ENCODE results near the gene CDH4.

DNA sequence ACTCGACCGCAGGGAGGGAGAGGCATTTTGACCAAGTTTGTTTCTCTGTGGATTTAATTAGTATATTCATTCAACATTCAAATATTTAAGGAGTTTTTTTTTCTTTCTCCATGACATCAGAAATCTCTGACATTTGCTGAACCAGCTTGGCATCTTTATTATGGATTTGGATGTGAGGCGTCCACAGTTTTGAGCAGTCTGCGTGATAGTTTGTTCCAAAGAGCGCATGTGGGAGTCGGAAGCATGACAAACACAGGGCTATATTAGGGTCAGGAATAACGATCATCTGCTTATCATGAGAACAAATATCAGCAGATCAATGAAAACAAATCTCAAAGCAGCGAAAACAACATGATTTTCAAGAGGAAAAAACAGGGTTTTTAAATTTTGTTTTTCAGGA is 373.2 kb downstream of the CDH4 start:
- TF ChIP-seq EZH2phosphoT487 (IDR thresholded peaks at IDR 0.05; ENCODE audit: borderline replicate concordance, low read depth, low read length) (no peak), CTCF (conservative IDR thresholded peaks at IDR 0.05; ENCODE audit: low read length) (no peak)

Measured in OCI-LY7 (cell line).